GM12891 (cell line): ENCODE results near the gene NFATC4.

Source experiments
- DNase-seq: peaks from one replicate; pipeline ENCODE4 v3.0.0; 2011; ENCODE audit warnings: low spot score; ENCODE audit not compliant: insufficient read length
- FAIRE-seq: peaks from 2 replicates; lab custom pipeline; 2011; peaks lifted over from hg19 to GRCh38; lab: Jason Lieb, UNC
- PAX5 ChIP-seq: IDR thresholded peaks from 2 replicates; pipeline ENCODE4 v1.6.1; 2011; ENCODE audit warnings: low read length, moderate library complexity, mild to moderate bottlenecking; ENCODE audit not compliant: insufficient read depth, severe bottlenecking
- POLR2A ChIP-seq: IDR thresholded peaks from 2 replicates; pipeline ENCODE4 v1.6.1; 2011; ENCODE audit warnings: low read depth, low read length, control low read depth
- POLR2AphosphoS5 ChIP-seq: IDR thresholded peaks from 2 replicates; pipeline ENCODE4 v1.6.1; 2011; ENCODE audit warnings: low read depth, low read length, control low read depth
- POU2F2 ChIP-seq: IDR thresholded peaks from 2 replicates; pipeline ENCODE4 v1.6.1; 2011; ENCODE audit warnings: low read depth, mild to moderate bottlenecking, control low read depth, low read length, moderate library complexity
- SPI1 ChIP-seq: IDR thresholded peaks from 2 replicates; pipeline ENCODE4 v1.6.1; 2011; ENCODE audit warnings: low read depth, low read length, control low read depth
- TAF1 ChIP-seq: IDR thresholded peaks from 2 replicates; pipeline ENCODE4 v1.6.1; 2011; ENCODE audit warnings: low read depth, low read length, control low read depth

Gene NFATC4

DNA sequence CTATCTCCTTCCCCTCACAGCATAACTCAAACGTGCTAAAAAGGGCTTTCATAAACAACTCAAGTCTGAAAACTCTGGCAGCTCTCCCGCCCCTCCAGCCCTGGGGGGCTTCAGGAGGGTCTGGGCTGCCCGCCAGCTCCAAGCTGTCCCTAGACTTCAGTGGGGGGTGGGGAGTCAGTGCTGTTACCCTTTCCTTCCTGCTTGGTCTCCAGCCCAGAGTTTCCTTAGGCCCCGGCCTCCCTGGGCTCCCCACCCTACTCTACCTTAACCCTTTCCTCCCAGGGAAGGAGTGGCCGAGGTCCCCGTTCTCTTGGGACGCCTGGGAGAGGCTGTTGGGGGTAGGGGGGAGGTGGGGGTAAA lies 30.3 kb downstream of the NFATC4 start:
- FAIRE-seq (no peak), DNase-seq (no peak)
- no peak for TF ChIP-seq POU2F2
- no peak for TF ChIP-seq POLR2A
- TF ChIP-seq PAX5 = no peak
- no peak for TF ChIP-seq SPI1
- TF ChIP-seq TAF1 = no peak
- TF ChIP-seq POLR2AphosphoS5 = no peak

- DNase-seq (no peak), FAIRE-seq (no peak)
- TF ChIP-seq POU2F2 (no peak), SPI1 (no peak), PAX5 (no peak), POLR2A (no peak), POLR2AphosphoS5 (no peak), TAF1 (no peak)
Measured at GRCh38 chr14:24398653-24399446, 30.9 kb downstream of the NFATC4 start, which contains the start of gene NYNRIN. Gene NYNRIN (plus strand): TSS chr14:24399003. CDS start chr14:24399247, 244 bp downstream.

GRCh38 chr14:24399447-24399822 lies 31.5 kb downstream of the NFATC4 start:
- DNase-seq (no peak), FAIRE-seq (no peak)
- TF ChIP-seq SPI1 (no peak), PAX5 (no peak), POLR2A (no peak), TAF1 (no peak), POU2F2 (no peak), POLR2AphosphoS5 (no peak)

DNA sequence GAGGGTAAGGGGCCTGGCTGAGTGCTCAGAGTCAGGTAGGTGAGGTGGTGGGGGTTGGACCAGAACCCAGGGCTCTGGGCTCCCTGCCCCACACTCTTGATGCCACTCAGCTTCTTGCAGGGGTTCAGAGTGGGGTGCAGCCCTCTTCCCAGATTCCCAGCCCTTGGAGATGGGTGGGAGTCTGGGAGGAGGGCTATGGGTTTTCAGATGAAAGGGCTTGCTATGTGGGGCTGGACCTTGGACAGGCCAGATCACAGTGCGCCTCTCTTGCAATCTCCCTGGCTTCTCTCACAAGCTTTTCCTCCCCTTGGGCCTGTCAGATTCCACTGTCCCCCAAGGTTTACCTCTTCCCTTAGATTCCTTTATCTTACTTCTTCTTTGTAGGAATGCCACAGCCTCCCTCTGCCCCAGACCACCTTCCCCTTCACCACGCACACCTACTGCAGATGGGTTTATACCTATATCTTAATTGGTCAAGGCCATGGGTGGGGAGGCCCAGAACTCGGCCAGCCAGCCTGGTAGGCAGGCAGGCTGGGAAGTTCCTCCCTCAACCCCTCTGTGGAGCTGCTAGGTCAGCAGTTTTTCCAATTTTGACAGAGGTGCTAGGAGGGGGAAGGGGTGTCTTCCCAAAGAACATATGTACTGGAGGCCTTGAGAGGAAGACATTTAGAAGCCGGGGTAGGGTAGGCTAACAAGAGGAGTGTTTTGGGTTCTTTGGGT lies 32.2 kb downstream of the NFATC4 start:
- TF ChIP-seq PAX5 (no peak), POLR2AphosphoS5 (no peak), TAF1 (no peak), POU2F2 (no peak), SPI1 (no peak), POLR2A (no peak)
- DNase-seq = no peak
- no peak for FAIRE-seq

DNA sequence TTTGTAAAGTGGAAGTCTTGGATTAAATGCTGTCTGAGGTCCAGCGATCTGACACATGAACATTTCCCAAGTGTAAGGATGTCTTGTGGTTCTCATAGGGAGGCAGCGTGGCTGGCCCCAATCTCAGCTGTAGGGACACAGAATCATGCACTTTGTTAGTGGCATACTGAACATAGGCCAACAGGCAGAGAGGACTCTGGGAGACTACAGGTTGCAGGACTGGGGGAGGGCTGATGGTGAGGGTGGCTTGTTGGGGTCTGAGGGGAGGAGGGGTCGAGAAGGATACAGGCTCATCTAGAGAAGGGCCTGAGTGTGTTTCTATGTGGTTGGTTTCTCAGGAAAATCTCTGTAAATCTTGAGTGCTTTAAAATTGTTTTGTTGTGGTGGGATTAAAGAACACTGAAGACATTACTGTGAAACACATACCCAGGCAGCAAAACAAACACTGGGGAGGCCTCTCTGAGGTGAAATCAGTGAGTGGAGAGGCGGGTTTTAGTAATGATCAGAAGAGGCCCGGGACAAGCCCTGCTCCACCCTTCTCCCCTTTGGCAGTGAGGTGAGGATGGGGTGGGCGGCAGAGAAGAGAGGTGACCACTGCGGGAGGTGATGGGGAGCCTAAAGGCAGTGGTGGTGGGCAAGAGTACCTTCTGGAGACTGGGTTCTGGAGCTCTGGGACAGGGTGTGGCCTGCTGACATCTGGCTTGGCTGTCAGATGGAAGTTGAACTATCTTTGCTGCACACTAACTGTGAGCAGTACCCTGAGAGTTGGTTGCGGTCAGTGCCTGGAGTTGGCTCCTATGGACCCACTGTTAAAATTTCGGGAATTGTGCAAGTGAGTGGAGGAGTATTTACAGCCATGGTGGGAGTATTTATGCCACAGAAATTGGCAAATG lies 34.1 kb downstream of the NFATC4 start:
- FAIRE-seq = no peak
- DNase-seq = no peak
- no peak for TF ChIP-seq POLR2AphosphoS5
- TF ChIP-seq TAF1 = no peak
- TF ChIP-seq POU2F2 = no peak
- TF ChIP-seq POLR2A = no peak
- TF ChIP-seq SPI1 = no peak
- no peak for TF ChIP-seq PAX5

GRCh38 chr14:24403294-24403998 lies 35.5 kb downstream of the NFATC4 start:
- no peak for TF ChIP-seq TAF1
- TF ChIP-seq PAX5 = no peak
- TF ChIP-seq POLR2AphosphoS5 = no peak
- TF ChIP-seq POLR2A = no peak
- FAIRE-seq (no peak), DNase-seq (no peak)

- no peak for DNase-seq
- TF ChIP-seq POLR2A = no peak
- no peak for TF ChIP-seq PAX5
- no peak for TF ChIP-seq POLR2AphosphoS5
- TF ChIP-seq SPI1 = no peak
- TF ChIP-seq TAF1 = no peak
- no peak for FAIRE-seq
Measured at GRCh38 chr14:24404814-24405213, 36.8 kb downstream of the NFATC4 start.

GRCh38 chr14:24406416-24406815 lies 38.4 kb downstream of the NFATC4 start:
- no peak for FAIRE-seq
- no peak for DNase-seq
- no peak for TF ChIP-seq TAF1
- no peak for TF ChIP-seq SPI1
- no peak for TF ChIP-seq POLR2A
- TF ChIP-seq PAX5 = no peak
- TF ChIP-seq POLR2AphosphoS5 = no peak
- no peak for TF ChIP-seq POU2F2
